Inflammatory macrophage (primary cell): ENCODE measurements around the gene UCK2.
"Not testable (repeated sequence)": the region's sequence is repeated elsewhere in the genome, so short reads cannot be mapped to it uniquely, and the experiment has no call there.

Source experiments
- DNase-seq, 2 donors: peaks; one replicate each; pipeline ENCODE4 v3.0.0-alpha.2; 2020 to 2022
- total RNA-seq, 18 experiments: gene quantifications; one replicate each; lab custom pipeline; 2026; ENCODE audit warnings: mixed read lengths in 6 of 18, inconsistent platforms in 2 of 18; lab: John Stamatoyannopoulos, UW

Gene UCK2
- total RNA-seq, result 5.4 to 41.1 (median 28.5) reads per million in 18 experiments

GRCh38 chr1:165827268-165828102, at the start of gene UCK2:
TSS of gene UCK2 (plus strand) at chr1:165827614. CDS start at chr1:165827834, 220 bp downstream.
- DNase-seq, result peak; percentile 58 to 76

GRCh38 chr1:165778197-165778596, 49.2 kb upstream of the UCK2 start:
- not testable (repeated sequence) for DNase-seq

GRCh38 chr1:165783519-165783918, 43.9 kb upstream of the UCK2 start:
- DNase-seq, result not testable (repeated sequence)

GRCh38 chr1:165787741-165788140, 39.7 kb upstream of the UCK2 start:
- no peak for DNase-seq

GRCh38 chr1:165793951-165794350, 33.5 kb upstream of the UCK2 start:
- no peak for DNase-seq

- DNase-seq, result no peak
These were observed 31.5 kb upstream of the UCK2 start for GRCh38 chr1:165795894-165796293.

- no peak for DNase-seq
These were observed 28.0 kb upstream of the UCK2 start for GRCh38 chr1:165799387-165799786.

- not testable (repeated sequence) for DNase-seq
These were observed 22.9 kb upstream of the UCK2 start for GRCh38 chr1:165804513-165804912.

- DNase-seq, result no peak
These were observed 19.8 kb upstream of the UCK2 start for GRCh38 chr1:165807613-165808012.

GRCh38 chr1:165815725-165816124, 11.7 kb upstream of the UCK2 start:
- DNase-seq, result no peak

GRCh38 chr1:165816157-165816556, 11.3 kb upstream of the UCK2 start:
- DNase-seq, result no peak

- no peak for DNase-seq
These were observed 10.5 kb upstream of the UCK2 start for GRCh38 chr1:165816826-165817497.

- DNase-seq, result no peak
These were observed 3.7 kb upstream of the UCK2 start for GRCh38 chr1:165823552-165824268.

GRCh38 chr1:165824269-165824643, 3.2 kb upstream of the UCK2 start:
- no peak for DNase-seq

- DNase-seq, result no peak
These were observed 698 bp upstream of the UCK2 start for GRCh38 chr1:165826565-165827267.

- DNase-seq, result peak; percentile 27 to 31
These were observed 772 bp downstream of the UCK2 start for GRCh38 chr1:165828103-165828668.

- DNase-seq, result peak; percentile 39 to 59
These were observed 1.4 kb downstream of the UCK2 start for GRCh38 chr1:165828669-165829329.

GRCh38 chr1:165829888-165830287, 2.5 kb downstream of the UCK2 start:
- no peak for DNase-seq

GRCh38 chr1:165831146-165831545, 3.7 kb downstream of the UCK2 start:
- no peak for DNase-seq

- no peak for DNase-seq
These were observed 5.5 kb downstream of the UCK2 start for GRCh38 chr1:165832902-165833301.

- no peak for DNase-seq
These were observed 5.9 kb downstream of the UCK2 start for GRCh38 chr1:165833358-165833757.

GRCh38 chr1:165834229-165834628, 6.8 kb downstream of the UCK2 start:
- DNase-seq, result no peak
